NCI-H2227 treated with DMSO at 0.1 percent for 48 hours (cell line): Measurements from ENCODE around the gene AP3D1.
A peak's percentile ranks its signal among the peaks of the same experiment; 100 is the strongest.

ENCODE experiments used
- DNase-seq: peaks from one replicate; lab custom pipeline; 2025; lab: John Stamatoyannopoulos, UW

The AP3D1 gene

DNA sequence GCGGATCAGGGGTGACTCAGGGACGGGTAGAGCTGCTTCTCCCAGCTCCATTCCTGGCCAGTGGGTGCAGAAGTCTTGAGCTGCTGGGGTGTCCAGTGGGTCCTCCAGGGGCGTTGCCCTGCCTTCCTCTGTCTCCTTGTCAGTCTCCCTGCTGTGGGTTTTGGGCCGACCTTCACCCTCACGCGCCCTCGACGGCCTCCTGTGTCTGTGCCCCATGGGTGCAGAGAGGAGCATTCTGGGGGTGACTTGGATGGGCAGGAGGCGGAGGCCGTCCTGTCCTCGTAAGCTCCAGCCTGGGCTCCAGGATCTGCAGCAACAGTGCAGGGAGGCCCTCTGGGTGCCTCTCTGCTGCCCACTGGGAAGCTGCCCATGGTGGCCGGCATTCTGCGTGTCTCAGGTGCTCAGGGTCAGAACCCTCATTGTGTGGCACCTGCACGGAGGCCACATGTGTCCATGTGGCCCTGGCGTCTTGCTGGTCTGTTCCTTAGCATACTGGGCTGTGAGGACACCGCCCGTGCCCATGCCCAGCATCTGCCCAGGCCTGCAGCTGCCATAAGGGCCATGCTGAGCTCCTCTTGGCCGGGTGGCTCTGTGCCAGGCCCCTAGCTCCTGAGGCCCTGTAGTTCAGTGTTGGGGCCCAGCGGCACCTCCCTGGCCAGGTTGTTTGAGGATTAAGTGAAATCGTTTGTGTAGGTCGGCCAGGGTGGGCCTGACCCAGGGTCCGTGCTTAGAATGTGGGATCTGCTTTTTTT, 29.7 kb upstream of the AP3D1 start:
- no peak for DNase-seq

GRCh38 chr19:2180114-2180513, 28.7 kb upstream of the AP3D1 start:
- no peak for DNase-seq

DNA sequence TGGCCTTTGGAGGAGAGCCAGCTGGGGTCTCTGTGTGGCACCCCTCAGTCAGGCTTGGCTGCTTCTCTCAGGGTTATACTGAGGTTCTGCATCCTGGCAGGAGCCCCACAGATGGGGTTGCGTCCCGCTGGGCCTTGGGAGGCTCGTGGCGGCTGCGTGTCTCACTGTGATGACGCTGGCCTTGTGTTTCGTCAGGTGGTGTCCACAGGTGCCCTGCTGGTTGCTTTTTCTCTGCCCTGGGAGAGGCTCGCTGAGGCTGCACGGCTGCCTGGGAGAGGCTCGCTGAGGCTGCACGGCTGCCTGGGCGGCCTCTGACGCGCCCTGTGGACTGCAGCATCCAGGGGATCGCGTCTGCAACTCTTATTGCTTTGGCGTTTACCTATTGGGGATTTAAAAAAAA, 27.7 kb upstream of the AP3D1 start:
- DNase-seq: no peak

GRCh38 chr19:2176337-2176994, 25.1 kb upstream of the AP3D1 start:
- DNase-seq: no peak

- DNase-seq: no peak
These were observed 24.4 kb upstream of the AP3D1 start for GRCh38 chr19:2175742-2176141.

- no peak for DNase-seq
These were observed 22.6 kb upstream of the AP3D1 start for GRCh38 chr19:2173767-2174577.

DNA sequence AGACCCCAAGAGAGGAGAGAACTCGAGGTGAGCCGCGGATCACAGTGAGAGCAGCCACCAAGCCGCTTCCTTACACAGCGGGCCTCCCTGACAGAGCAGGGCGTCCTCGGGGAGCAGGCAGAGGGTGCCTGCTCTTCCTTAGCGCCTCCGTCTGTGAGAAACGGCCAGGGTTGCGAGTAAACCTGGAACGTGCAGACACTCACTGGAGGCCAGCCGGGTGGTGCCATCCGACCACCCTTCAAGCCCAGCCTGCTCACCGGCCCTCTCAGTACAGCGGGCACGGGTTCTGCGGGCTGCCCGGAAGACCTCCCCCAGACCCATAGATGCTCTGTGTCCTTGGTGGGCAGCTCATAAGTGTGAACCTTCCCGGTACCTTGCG, 22.0 kb upstream of the AP3D1 start:
- no peak for DNase-seq

DNA sequence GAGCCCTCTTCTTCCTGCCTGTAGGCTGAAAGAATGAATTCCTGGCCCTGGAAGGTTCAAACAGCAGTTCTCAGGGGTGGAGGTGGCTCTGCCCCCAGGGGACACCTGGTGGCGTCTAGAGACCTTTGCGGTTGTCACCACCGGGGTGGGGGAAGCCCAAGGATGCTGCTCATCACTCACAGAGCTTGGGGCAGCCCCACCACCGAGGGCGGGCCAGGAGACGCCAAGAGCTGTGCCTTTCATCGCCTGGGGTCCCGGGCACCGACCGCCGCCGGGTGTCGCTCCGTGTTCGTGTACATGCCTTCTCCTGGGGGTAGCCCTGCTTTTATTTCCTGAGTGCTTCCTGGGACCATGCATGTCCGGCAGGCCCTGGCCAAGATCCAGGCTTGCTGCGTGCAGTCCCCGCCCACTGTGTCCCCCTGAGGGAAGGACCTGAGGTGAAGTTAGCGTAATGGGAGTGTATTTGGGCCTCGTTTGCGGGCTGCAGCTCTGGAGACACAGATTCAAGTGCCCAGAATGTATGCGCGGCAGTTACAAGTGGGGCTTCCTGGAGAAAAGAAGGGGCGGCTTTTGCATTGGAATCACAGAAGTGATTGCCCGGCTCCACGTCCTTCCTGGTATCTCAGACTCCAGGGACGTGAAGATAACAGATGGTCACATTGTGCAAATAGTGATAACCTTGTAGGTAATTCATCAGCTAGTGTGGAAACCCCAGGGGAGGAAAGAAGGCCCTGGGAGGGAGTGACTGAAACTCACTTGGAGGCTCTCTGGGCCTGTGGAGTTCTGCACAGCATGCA, 20.2 kb upstream of the AP3D1 start:
- DNase-seq: peak; percentile 3

GRCh38 chr19:2170987-2171348, 19.6 kb upstream of the AP3D1 start:
- no peak for DNase-seq

DNA sequence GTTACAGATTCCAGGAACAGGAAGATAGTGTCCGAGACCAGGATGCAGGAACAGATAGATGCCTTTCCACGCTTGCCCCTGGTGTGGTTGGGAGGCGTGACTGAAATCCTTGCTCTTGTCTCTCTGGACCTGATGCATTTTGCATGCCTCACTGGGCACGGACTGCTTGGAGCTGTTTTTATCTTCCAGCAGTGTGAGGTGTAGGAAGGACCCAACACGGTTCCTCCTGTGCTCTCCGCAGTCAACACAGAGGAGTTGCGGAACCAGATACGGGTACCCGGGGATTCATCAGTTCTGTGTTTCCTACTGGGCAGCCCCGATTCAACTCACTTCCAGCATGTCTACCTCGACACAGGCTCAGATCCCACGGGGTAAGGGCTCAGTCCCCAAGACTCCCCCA, 18.9 kb upstream of the AP3D1 start:
- no peak for DNase-seq

GRCh38 chr19:2168619-2169424, 17.5 kb upstream of the AP3D1 start:
- peak; percentile 17 for DNase-seq

GRCh38 chr19:2167896-2168618, 16.7 kb upstream of the AP3D1 start:
- no peak for DNase-seq

DNA sequence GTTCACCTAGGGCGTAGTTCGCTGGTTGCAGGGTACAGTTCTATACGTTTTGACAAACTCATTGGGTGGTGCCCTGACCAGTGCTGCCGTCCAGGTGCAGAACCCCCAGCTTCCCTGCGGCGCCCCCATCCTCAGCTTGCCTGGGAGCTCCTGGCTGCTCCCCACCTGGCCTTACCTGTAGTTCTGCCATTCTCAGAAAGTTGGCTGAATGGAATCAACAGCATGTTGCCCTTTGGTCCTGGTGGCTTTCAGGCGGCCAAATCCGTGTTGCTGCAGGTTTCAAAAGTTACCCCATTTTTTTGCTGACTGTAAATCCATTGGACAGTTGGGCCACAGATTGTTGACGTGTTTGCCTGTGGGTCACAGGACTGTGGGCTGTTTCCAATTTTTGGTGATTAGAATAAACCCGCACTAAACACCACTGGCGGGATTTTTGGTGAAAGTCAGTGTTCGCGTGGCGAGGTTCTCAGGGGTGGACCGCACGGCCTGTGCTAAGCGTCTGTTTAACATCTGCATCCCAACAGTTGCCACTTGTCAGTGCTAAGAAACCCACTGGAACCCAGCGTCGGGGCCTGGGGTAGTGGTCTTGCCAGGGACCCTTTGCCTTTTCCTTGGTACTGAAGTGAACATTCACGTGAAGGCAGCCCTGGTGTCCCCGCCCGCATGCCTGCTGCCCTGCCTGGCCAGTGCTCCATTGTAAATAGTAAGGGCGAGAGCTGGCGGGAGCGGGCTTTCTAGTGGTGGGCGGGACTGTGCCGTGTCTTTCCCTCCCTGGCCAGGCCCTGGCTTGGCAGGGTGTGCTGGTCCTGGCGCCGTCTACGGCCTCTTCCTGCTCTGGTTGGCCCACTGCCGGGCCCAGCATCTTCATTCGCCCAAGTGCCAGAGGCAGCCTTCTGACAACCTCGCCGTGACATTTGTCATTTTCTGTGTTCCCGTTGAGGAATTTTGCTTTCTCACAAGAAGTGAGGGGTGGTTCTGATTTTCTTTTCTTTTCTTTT, 15.7 kb upstream of the AP3D1 start:
- no peak for DNase-seq

DNA sequence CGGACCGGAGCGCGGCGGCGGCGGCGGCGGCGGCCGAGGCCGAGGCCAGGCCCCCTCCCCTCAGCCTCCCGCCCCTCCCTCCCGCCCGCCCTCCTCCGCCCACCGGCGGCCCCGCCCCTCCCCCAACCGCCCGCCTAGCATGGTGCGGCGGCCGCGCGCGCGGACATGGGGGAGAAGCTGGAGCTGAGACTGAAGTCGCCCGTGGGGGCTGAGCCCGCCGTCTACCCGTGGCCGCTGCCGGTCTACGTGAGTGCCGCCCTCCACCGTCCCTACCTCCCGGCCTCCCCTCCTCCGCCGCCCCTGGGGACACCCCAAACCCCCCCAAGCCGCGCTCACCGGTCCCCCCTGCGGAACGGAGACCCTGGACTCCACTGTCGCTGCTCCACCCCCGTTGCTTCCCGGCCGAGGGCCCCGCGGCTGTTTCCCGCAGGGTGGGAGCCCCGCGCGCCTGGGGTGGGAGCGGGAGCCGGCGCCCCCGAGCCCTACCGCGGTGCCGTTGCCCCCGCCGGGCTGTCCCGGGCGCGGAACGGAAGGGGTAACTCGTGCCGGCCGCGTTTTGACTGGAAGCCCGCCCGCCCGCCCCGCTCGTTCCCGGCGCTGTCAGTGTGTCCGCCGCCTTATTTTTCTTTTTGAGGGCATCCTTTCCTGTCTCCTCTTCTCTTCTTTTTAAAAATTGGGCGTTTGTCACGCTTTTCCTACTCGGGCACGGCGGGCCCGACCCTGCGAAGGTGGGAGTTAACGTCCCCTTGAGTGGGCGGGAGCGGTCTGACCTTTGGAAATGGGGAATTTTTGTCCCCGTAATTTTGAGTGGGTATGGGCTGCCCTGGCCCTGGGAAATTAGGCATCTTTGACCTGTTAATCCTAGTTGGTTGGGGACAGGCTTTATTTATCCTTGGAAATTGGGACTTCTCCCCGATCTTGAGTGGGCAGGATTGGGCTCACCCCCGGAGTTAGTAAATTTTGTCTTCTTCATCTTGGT, 12.9 kb upstream of the AP3D1 start:
- DNase-seq: no peak

DNA sequence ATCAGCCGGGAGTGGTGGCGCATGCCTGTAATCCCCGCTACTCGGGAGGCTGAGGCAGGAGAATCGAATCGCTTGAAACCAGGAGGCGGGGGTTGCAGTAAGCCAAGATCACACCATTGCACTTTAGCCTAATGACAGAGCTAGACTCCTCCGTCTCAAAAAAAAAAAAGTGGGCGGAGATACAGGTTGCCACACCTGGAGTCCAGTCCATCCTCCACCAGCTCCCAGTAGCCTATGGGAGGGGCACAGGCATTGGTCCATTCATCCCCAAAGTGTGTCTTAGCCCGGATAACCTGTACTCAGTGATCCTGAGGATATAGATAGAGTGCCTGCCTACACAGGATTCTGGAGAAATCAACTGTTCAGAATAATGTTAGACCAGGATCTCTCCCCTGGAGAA, 9.0 kb upstream of the AP3D1 start:
- DNase-seq: no peak

DNA sequence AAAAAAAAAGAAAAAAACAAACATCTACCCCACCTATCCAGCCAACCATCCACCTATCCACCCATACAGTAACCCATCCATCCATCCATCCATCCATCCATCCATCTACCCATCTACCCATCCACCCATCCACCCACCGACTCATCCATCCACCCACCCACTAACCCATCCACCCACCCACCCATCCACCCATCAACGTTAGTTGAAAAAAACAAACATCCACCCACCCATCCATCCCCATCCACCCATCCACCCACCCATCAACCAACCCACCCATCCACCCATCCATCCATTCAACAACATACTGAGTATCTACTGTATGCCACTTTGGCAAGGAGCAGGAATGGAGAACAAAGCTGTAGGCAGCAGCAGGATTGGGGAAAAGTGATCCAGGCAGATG, 6.1 kb upstream of the AP3D1 start:
- DNase-seq: no peak

DNA sequence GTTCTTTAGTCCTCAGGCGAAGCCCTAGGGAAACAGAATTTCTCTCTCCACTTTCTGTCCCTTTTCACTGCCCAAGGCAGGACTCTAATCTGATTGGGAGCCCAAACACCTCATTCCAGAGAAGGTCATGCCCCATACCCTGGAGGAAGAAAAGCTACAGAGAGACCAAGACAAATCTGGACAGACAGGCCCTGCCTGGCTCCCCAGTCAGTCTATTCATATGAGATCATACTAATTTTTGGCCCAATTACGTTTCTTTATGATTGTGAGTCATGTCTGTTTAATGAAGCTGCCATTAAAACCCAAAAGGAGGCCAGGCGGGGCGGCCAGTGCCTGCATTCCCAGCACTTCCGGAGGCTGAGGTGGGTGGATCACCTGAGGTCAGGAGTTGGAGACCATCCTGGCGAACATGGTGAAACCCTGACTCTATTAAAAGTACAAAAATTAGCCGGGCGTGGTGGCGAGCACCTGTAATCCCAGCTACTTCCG, 3.3 kb upstream of the AP3D1 start:
- no peak for DNase-seq

GRCh38 chr19:2150794-2151338, 500 bp downstream of the AP3D1 start:
- no peak for DNase-seq
